HEK293 (cell line): ENCODE measurements around the gene IMMP2L.

Experiments used
- CTCF ChIA-PET: fragments of 350-600 bp; formaldehyde crosslinking; extraction: SDS; loops from one replicate; lab custom pipeline; 2021; ENCODE audit warnings: antibody characterized with exemption; lab: Yijun Ruan, JAX
- POLR2A ChIA-PET: fragments of 300-600 bp; formaldehyde crosslinking; extraction: SDS; loops from one replicate; lab custom pipeline; 2020; ENCODE audit warnings: antibody characterized with exemption, inconsistent platforms; lab: Yijun Ruan, JAX
- H3K27ac ChIP-seq: fragments of 200-500 bp; sonication (Bioruptor generic); 2 replicates; pipeline ENCODE4 v1.5.1; 2014; ENCODE audit warnings: low read depth, low read length, control low read depth, inconsistent platforms; ENCODE audit errors: extremely low read depth
- H3K36me3 ChIP-seq, 2 experiments: fragments of 200-500 bp in 1 of 2; sonication (Bioruptor generic) in 1 of 2; 1 replicate in 1 of 2; 2 replicates in 1 of 2; pipeline ENCODE4 v1.5.1; 2014 to 2017; ENCODE audit warnings: inconsistent platforms in 2 of 2, low read length in 2 of 2; ENCODE audit not compliant: control insufficient read depth in 2 of 2, insufficient read depth in 1 of 2
- H3K4me1 ChIP-seq: fragments of 200-500 bp; sonication (Bioruptor generic); 2 replicates; pipeline ENCODE4 v1.5.1; 2014; ENCODE audit warnings: mild to moderate bottlenecking, low read length, inconsistent platforms; ENCODE audit not compliant: control insufficient read depth, insufficient read depth
- H3K4me3 ChIP-seq: 2 replicates; pipeline ENCODE4 v1.5.1; 2011; ENCODE audit warnings: low read depth, mild to moderate bottlenecking, control low read depth, low read length, moderate library complexity
- H3K9me3 ChIP-seq: fragments of 200-500 bp; sonication (Bioruptor generic); 2 replicates; pipeline ENCODE4 v1.5.1; 2014; ENCODE audit warnings: low read depth, low read length, inconsistent platforms; ENCODE audit not compliant: control insufficient read depth, insufficient read depth
- EGR2 ChIP-seq: fragments of 450-650 bp; formaldehyde crosslinking; IDR thresholded peaks from 2 replicates; pipeline ENCODE4 v1.5.1; 2016; ENCODE audit warnings: low read depth, missing biosample characterization, missing genetic modification characterization
- KLF9 ChIP-seq: fragments of 450-650 bp; formaldehyde crosslinking; IDR thresholded peaks from 2 replicates; pipeline ENCODE4 v1.5.1; 2016; ENCODE audit warnings: missing biosample characterization, missing genetic modification characterization, low read depth
- SP3 ChIP-seq: fragments of 450-650 bp; formaldehyde crosslinking; IDR thresholded peaks from 2 replicates; pipeline ENCODE4 v1.5.1; 2016; ENCODE audit warnings: missing biosample characterization, missing genetic modification characterization
- ZBTB48 ChIP-seq: fragments of 450-650 bp; formaldehyde crosslinking; IDR thresholded peaks from 2 replicates; pipeline ENCODE4 v1.5.1; 2016; ENCODE audit warnings: missing biosample characterization, missing genetic modification characterization
- ZFP3 ChIP-seq: fragments of 450-650 bp; formaldehyde crosslinking; IDR thresholded peaks from 2 replicates; pipeline ENCODE4 v1.5.1; 2016; ENCODE audit warnings: low read depth, missing biosample characterization, missing genetic modification characterization
- ZNF114 ChIP-seq: fragments of 450-650 bp; formaldehyde crosslinking; IDR thresholded peaks from 2 replicates; pipeline ENCODE4 v1.5.0; 2017; ENCODE audit warnings: missing biosample characterization, missing genetic modification characterization
- ZNF133 ChIP-seq: fragments of 450-650 bp; formaldehyde crosslinking; IDR thresholded peaks from 2 replicates; pipeline ENCODE4 v1.5.1; 2016; ENCODE audit warnings: missing biosample characterization, missing genetic modification characterization
- ZNF175 ChIP-seq: fragments of 450-650 bp; formaldehyde crosslinking; IDR thresholded peaks from 2 replicates; pipeline ENCODE4 v1.5.1; 2016; ENCODE audit warnings: missing biosample characterization, missing genetic modification characterization
- ZNF2 ChIP-seq: fragments of 450-650 bp; formaldehyde crosslinking; IDR thresholded peaks from 2 replicates; pipeline ENCODE4 v1.5.1; 2016; ENCODE audit warnings: missing biosample characterization, missing genetic modification characterization
- ZNF214 ChIP-seq: fragments of 450-650 bp; formaldehyde crosslinking; IDR thresholded peaks from 2 replicates; pipeline ENCODE4 v1.5.1; 2017; ENCODE audit warnings: missing biosample characterization, mild to moderate bottlenecking, missing genetic modification characterization, borderline replicate concordance
- ZNF341 ChIP-seq: fragments of 450-650 bp; formaldehyde crosslinking; IDR thresholded peaks from 2 replicates; pipeline ENCODE4; 2016; ENCODE audit warnings: low read depth, missing biosample characterization, missing genetic modification characterization
- ZNF423 ChIP-seq: fragments of 450-650 bp; formaldehyde crosslinking; IDR thresholded peaks from 2 replicates; pipeline ENCODE4 v1.5.1; 2016; ENCODE audit warnings: missing biosample characterization, missing genetic modification characterization
- ZNF555 ChIP-seq: fragments of 450-650 bp; formaldehyde crosslinking; conservative IDR thresholded peaks from 2 replicates; pipeline ENCODE4 v1.5.1; 2017; ENCODE audit warnings: missing biosample characterization, mild to moderate bottlenecking, missing genetic modification characterization, inconsistent platforms
- ZNF596 ChIP-seq: fragments of 450-650 bp; IDR thresholded peaks from 2 replicates; pipeline ENCODE4 v1.5.0; 2018; ENCODE audit warnings: missing biosample characterization, mild to moderate bottlenecking, missing genetic modification characterization, moderate library complexity
- ZNF701 ChIP-seq: fragments of 450-650 bp; formaldehyde crosslinking; IDR thresholded peaks from 2 replicates; pipeline ENCODE4 v1.5.1; 2016; ENCODE audit warnings: missing biosample characterization, missing genetic modification characterization
- ZNF776 ChIP-seq: fragments of 450-650 bp; formaldehyde crosslinking; IDR thresholded peaks from 2 replicates; pipeline ENCODE4 v1.5.0; 2017; ENCODE audit warnings: missing biosample characterization, missing genetic modification characterization, borderline replicate concordance
- ZNF785 ChIP-seq: fragments of 450-650 bp; formaldehyde crosslinking; IDR thresholded peaks from 2 replicates; pipeline ENCODE4 v1.5.1; 2016; ENCODE audit warnings: missing biosample characterization, missing genetic modification characterization
- ZNF791 ChIP-seq: fragments of 450-650 bp; formaldehyde crosslinking; IDR thresholded peaks from 2 replicates; pipeline ENCODE4 v1.5.1; 2016; ENCODE audit warnings: missing biosample characterization, missing genetic modification characterization
- ZSCAN23 ChIP-seq: fragments of 450-650 bp; formaldehyde crosslinking; IDR thresholded peaks from 2 replicates; pipeline ENCODE4 v1.5.1; 2016; ENCODE audit warnings: missing biosample characterization, missing genetic modification characterization
- TF ChIP-seq, protein P1 (sequence below): fragments of 450-650 bp; formaldehyde crosslinking; IDR thresholded peaks from 2 replicates; pipeline ENCODE4 v1.5.1; 2016; ENCODE audit warnings: missing biosample characterization, missing genetic modification characterization
- TF ChIP-seq, protein P2 (sequence below): fragments of 450-650 bp; formaldehyde crosslinking; IDR thresholded peaks from 2 replicates; pipeline ENCODE4 v1.5.1; 2017; ENCODE audit warnings: missing biosample characterization, missing genetic modification characterization
- TF ChIP-seq, protein P3 (sequence below): fragments of 450-650 bp; formaldehyde crosslinking; IDR thresholded peaks from 2 replicates; pipeline ENCODE4 v1.5.1; 2016; ENCODE audit warnings: missing biosample characterization, missing genetic modification characterization
- TF ChIP-seq, protein P4 (sequence below): fragments of 450-650 bp; formaldehyde crosslinking; IDR thresholded peaks from 2 replicates; pipeline ENCODE4 v1.5.1; 2016; ENCODE audit warnings: missing biosample characterization, missing genetic modification characterization, low read depth
- TF ChIP-seq, protein P5 (sequence below): fragments of 450-650 bp; formaldehyde crosslinking; IDR thresholded peaks from 2 replicates; pipeline ENCODE4 v1.5.1; 2016; ENCODE audit warnings: missing biosample characterization, missing genetic modification characterization

Gene IMMP2L

DNA sequence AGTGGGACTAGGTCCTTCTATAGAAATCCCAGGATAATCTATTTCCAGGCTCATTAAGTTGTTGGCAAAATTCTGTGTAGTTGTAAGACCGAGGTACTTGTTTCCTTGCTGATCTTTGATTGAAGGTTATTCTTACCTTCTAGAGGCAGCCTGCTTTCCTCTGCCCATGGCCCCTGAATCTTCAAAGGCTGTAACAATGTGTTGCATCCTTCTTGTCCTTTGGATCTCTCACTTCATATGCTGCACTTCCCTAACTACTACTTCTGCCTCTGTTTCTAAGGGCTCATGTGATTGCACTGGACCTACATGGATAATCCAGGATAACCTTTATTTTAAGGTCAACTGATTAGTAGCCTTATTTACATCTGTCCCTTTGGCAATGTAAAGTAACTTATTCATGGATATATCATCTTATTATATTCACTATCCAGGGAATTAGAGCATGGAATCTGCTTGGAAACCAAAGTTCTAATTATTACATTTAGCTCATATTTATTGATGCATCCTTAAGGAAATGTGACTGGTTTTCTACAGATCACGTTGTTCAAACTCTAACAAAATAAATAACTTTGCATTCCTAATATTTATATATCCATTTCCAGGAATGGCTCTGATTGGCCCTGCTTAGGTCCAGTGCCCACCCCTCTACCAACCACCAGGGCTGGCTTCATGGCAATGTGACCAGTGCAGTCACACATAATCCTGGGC lies 85.6 kb downstream of the IMMP2L start (continued):
- TF ChIP-seq EGR2 (tag by site-specific recombination), result no peak
- TF ChIP-seq ZNF701 (tag by site-specific recombination), result no peak
- TF ChIP-seq ZNF791 (tag by site-specific recombination), result no peak

DNA sequence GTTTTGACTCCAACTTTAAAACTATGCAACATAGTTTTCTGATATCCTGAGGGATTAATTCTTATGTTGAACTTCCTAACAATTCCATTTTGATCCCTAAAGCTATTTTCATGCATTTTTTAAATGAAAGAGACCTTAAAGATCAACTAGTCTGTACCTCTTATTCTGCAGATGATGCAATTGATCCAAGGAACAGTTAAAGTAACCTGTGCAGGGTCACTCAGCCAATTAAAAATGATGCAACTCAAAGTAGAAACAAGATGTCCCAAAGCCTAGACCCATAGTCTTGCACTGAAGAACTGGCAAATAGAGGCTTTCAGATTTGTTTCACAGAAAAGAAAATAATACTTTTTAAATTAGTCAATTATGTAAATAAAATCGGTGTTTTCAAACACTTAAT lies 86.3 kb downstream of the IMMP2L start:
- Histone ChIP-seq H3K4me1 (no peaks in the 10 kb centered on the region), H3K36me3 (no peaks in the 10 kb centered on the region), H3K27ac (no peak overlapping the region), H3K9me3 (no peaks in the 10 kb centered on the region), H3K4me3 (no peak overlapping the region)
- ChIA-PET CTCF (no interaction called here), POLR2A (no interaction called here)
- TF ChIP-seq ZNF596 (no peak), SP3 (tag by site-specific recombination) (no peak), ZNF2 (no peak), ZNF133 (tag by site-specific recombination) (no peak), ZNF214 (tag by site-specific recombination) (no peak), ZNF785 (tag by site-specific recombination) (no peak), KLF9 (tag by site-specific recombination) (no peak), ZNF114 (tag by site-specific recombination) (no peak)
- TF ChIP-seq, protein P1, sequence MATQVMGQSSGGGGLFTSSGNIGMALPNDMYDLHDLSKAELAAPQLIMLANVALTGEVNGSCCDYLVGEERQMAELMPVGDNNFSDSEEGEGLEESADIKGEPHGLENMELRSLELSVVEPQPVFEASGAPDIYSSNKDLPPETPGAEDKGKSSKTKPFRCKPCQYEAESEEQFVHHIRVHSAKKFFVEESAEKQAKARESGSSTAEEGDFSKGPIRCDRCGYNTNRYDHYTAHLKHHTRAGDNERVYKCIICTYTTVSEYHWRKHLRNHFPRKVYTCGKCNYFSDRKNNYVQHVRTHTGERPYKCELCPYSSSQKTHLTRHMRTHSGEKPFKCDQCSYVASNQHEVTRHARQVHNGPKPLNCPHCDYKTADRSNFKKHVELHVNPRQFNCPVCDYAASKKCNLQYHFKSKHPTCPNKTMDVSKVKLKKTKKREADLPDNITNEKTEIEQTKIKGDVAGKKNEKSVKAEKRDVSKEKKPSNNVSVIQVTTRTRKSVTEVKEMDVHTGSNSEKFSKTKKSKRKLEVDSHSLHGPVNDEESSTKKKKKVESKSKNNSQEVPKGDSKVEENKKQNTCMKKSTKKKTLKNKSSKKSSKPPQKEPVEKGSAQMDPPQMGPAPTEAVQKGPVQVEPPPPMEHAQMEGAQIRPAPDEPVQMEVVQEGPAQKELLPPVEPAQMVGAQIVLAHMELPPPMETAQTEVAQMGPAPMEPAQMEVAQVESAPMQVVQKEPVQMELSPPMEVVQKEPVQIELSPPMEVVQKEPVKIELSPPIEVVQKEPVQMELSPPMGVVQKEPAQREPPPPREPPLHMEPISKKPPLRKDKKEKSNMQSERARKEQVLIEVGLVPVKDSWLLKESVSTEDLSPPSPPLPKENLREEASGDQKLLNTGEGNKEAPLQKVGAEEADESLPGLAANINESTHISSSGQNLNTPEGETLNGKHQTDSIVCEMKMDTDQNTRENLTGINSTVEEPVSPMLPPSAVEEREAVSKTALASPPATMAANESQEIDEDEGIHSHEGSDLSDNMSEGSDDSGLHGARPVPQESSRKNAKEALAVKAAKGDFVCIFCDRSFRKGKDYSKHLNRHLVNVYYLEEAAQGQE (tag by site-specific recombination), result no peak
- TF ChIP-seq, protein P2, sequence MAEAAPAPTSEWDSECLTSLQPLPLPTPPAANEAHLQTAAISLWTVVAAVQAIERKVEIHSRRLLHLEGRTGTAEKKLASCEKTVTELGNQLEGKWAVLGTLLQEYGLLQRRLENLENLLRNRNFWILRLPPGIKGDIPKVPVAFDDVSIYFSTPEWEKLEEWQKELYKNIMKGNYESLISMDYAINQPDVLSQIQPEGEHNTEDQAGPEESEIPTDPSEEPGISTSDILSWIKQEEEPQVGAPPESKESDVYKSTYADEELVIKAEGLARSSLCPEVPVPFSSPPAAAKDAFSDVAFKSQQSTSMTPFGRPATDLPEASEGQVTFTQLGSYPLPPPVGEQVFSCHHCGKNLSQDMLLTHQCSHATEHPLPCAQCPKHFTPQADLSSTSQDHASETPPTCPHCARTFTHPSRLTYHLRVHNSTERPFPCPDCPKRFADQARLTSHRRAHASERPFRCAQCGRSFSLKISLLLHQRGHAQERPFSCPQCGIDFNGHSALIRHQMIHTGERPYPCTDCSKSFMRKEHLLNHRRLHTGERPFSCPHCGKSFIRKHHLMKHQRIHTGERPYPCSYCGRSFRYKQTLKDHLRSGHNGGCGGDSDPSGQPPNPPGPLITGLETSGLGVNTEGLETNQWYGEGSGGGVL (tag by site-specific recombination), result no peak
- TF ChIP-seq, protein P3, sequence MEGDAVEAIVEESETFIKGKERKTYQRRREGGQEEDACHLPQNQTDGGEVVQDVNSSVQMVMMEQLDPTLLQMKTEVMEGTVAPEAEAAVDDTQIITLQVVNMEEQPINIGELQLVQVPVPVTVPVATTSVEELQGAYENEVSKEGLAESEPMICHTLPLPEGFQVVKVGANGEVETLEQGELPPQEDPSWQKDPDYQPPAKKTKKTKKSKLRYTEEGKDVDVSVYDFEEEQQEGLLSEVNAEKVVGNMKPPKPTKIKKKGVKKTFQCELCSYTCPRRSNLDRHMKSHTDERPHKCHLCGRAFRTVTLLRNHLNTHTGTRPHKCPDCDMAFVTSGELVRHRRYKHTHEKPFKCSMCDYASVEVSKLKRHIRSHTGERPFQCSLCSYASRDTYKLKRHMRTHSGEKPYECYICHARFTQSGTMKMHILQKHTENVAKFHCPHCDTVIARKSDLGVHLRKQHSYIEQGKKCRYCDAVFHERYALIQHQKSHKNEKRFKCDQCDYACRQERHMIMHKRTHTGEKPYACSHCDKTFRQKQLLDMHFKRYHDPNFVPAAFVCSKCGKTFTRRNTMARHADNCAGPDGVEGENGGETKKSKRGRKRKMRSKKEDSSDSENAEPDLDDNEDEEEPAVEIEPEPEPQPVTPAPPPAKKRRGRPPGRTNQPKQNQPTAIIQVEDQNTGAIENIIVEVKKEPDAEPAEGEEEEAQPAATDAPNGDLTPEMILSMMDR (tag by site-specific recombination), result no peak

DNA sequence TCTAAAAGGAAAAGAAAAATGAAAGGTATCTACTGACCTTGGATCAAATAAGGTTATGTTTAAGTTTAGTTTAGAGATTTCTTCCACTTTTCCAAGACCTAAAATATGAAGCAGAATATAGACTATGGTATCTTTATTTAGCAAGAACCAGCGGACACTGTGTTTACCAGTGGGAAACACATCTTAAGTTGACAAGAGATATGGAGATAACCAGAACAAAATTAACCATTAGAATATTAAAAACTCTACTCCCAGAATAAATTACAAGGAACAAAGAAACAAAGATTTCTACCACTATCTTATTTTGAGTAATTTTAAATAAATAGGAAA lies 86.9 kb downstream of the IMMP2L start:
- POLR2A ChIA-PET, result no interaction called here
- TF ChIP-seq ZNF114 (tag by site-specific recombination) (no peak), ZNF555 (tag by site-specific recombination) (no peak), ZNF175 (no peak), ZNF776 (tag by site-specific recombination) (no peak), ZNF423 (no peak), ZNF341 (tag by site-specific recombination) (no peak), ZBTB48 (tag by site-specific recombination) (no peak), KLF9 (tag by site-specific recombination) (no peak), ZSCAN23 (tag by site-specific recombination) (no peak), ZFP3 (tag by site-specific recombination) (no peak)
- TF ChIP-seq, protein P4, sequence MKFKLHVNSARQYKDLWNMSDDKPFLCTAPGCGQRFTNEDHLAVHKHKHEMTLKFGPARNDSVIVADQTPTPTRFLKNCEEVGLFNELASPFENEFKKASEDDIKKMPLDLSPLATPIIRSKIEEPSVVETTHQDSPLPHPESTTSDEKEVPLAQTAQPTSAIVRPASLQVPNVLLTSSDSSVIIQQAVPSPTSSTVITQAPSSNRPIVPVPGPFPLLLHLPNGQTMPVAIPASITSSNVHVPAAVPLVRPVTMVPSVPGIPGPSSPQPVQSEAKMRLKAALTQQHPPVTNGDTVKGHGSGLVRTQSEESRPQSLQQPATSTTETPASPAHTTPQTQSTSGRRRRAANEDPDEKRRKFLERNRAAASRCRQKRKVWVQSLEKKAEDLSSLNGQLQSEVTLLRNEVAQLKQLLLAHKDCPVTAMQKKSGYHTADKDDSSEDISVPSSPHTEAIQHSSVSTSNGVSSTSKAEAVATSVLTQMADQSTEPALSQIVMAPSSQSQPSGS (tag by site-specific recombination), result no peak
- TF ChIP-seq, protein P5, sequence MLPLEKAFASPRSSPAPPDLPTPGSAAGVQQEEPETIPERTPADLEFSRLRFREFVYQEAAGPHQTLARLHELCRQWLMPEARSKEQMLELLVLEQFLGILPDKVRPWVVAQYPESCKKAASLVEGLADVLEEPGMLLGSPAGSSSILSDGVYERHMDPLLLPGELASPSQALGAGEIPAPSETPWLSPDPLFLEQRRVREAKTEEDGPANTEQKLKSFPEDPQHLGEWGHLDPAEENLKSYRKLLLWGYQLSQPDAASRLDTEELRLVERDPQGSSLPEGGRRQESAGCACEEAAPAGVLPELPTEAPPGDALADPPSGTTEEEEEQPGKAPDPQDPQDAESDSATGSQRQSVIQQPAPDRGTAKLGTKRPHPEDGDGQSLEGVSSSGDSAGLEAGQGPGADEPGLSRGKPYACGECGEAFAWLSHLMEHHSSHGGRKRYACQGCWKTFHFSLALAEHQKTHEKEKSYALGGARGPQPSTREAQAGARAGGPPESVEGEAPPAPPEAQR (tag by site-specific recombination), result no peak
- no peaks in the 10 kb centered on the region for H3K4me1 ChIP-seq
- H3K27ac ChIP-seq, result no peak overlapping the region
- no peaks in the 10 kb centered on the region for H3K9me3 ChIP-seq
- no peaks in the 10 kb centered on the region for H3K36me3 ChIP-seq
- H3K4me3 ChIP-seq, result no peak overlapping the region
- CTCF ChIA-PET, result interaction anchor here (0.6 to 0.7 kb wide), 2 partner anchors 126 to 517 kb away, joined by 3 to 5 read pairs; no protein-coding TSS in a partner anchor
